ENCODE data around the gene YWHAH.

Gene YWHAH

GRCh38 chr22:31943978-31944699, at the start of gene YWHAH:
TSS of gene YWHAH (plus strand) at chr22:31944535. CDS start at chr22:31944734, 199 bp downstream.
- DNase-seq (ENCODE audit: low spot score), result peak; percentile 90
- Mint-ChIP-seq H3K4me3 (peak within 1 kb of the TSS; percentile 94), H3K36me3 (ENCODE audit: low read depth) (peaks cover 15% of the 10 kb centered on the region), H3K9me3 (no peaks in the 10 kb centered on the region), H3K27me3 (ENCODE audit: low read depth) (no peaks in the 10 kb centered on the region), H3K27ac (peak within 1 kb of the TSS; percentile 97), H3K4me1 (ENCODE audit: low read depth) (peaks cover 12% of the 10 kb centered on the region)

GRCh38 chr22:31895411-31896123, 48.8 kb upstream of the YWHAH start:
- no peak for DNase-seq (ENCODE audit: low spot score)
- Mint-ChIP-seq H3K27ac (no peak overlapping the region), H3K4me3 (no peak overlapping the region), H3K4me1 (ENCODE audit: low read depth) (peaks cover 4% of the 10 kb centered on the region), H3K27me3 (ENCODE audit: low read depth) (no peaks in the 10 kb centered on the region), H3K36me3 (ENCODE audit: low read depth) (peaks cover 6% of the 10 kb centered on the region), H3K9me3 (no peaks in the 10 kb centered on the region)

DNA sequence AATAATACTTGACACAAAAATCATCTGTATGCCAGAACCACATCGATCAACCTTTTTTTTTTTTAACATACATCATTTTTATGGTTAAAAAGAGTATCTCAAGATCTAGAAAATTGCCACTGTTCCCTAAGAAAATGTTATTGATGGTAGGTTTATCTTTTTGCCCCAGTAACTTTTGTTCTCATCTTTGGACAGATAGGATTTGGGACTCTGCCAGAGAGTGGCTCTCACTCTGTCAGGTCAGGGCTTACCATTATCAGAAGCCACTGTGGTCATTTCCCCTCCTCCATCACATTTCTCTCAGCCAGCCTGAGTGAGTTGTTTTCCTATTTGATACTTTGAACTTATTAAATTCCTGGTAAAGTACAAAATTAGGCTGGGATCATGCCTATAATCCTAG, 47.9 kb upstream of the YWHAH start:
- Mint-ChIP-seq H3K27me3 (ENCODE audit: low read depth) (no peaks in the 10 kb centered on the region), H3K4me1 (ENCODE audit: low read depth) (no peaks in the 10 kb centered on the region), H3K27ac (no peak overlapping the region), H3K9me3 (no peaks in the 10 kb centered on the region), H3K4me3 (no peak overlapping the region), H3K36me3 (ENCODE audit: low read depth) (peaks cover 6% of the 10 kb centered on the region)
- DNase-seq (ENCODE audit: low spot score), result no peak

DNA sequence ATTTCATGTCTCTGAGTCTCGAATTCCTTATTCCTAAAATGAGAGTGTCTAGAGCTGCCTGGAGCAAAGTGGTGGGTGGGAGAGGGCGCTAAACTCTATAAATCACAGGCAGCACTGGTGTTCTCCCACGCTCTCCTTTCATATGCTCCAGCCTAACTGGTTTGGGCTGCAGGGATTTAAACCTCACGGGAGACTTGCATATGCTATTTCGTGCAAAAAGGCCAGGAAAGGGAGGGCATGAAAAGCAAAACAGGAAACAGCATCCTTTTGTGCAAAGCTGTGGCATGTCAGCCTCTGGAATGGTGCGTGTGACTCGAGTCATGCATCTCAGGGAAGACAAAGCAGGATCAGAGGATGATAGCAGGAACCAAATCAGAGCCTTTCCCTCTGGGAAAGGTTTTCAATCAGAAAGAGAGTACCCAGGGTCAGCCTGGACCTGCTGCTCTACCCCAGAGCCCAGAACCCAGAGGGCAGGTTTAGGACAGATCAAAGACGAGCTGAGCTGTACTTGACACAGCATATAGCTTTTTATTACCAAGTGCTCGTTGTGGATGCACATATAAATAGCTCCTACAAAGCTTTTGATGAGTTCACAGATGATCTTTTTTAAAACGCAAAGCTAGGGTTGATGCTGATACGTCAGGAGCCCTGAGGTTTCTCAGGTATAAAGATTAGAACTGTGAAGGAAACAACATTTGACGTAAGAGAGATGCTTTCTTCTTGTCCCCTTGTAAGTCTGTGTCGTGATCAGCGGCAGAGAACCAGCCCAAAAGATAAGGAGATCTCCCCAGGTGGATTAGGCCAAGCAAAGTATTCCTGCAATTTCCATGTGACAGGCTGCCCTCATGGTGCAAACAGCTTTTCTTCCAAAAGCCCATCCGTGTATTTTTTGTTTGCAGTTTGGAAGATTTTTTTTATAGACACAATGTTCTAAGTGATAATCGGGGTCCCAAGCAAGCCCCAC, 46.2 kb upstream of the YWHAH start:
- Mint-ChIP-seq H3K4me1 (ENCODE audit: low read depth) (no peaks in the 10 kb centered on the region), H3K4me3 (no peak overlapping the region), H3K36me3 (ENCODE audit: low read depth) (peaks cover 5% of the 10 kb centered on the region), H3K9me3 (no peaks in the 10 kb centered on the region), H3K27ac (no peak overlapping the region), H3K27me3 (ENCODE audit: low read depth) (no peaks in the 10 kb centered on the region)
- no peak for DNase-seq (ENCODE audit: low spot score)

DNA sequence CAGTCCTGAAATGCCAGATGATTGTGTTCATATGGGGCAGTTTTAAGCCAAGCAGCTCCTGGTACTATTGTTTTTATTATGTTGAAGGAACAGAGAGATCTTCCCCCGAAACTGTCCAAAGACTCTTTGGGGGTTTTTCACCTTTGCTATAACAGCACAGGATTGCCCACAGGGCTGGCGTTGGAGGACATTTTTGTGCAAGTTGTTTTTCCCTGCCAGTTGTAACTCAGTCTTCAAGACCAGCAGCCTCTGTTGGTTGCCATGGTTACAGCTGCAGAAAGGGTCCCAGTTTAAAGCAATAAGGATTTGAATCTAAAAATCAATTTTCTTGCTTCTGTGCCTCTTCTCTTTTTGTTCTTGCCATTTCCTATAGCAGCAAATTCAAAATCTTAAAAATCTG, 45.4 kb upstream of the YWHAH start:
- no peaks in the 10 kb centered on the region for H3K4me1 Mint-ChIP-seq (ENCODE audit: low read depth)
- H3K4me3 Mint-ChIP-seq, result no peak overlapping the region
- H3K27me3 Mint-ChIP-seq (ENCODE audit: low read depth), result no peaks in the 10 kb centered on the region
- H3K36me3 Mint-ChIP-seq (ENCODE audit: low read depth), result peaks cover 7% of the 10 kb centered on the region
- no peak overlapping the region for H3K27ac Mint-ChIP-seq
- H3K9me3 Mint-ChIP-seq, result no peaks in the 10 kb centered on the region
- DNase-seq (ENCODE audit: low spot score), result no peak

- no peaks in the 10 kb centered on the region for H3K4me1 Mint-ChIP-seq (ENCODE audit: low read depth)
- no peaks in the 10 kb centered on the region for H3K27me3 Mint-ChIP-seq (ENCODE audit: low read depth)
- DNase-seq (ENCODE audit: low spot score), result no peak
- H3K27ac Mint-ChIP-seq, result no peak overlapping the region
- no peaks in the 10 kb centered on the region for H3K9me3 Mint-ChIP-seq
- H3K36me3 Mint-ChIP-seq (ENCODE audit: low read depth), result peaks cover 7% of the 10 kb centered on the region
- no peak overlapping the region for H3K4me3 Mint-ChIP-seq
These were observed 44.7 kb upstream of the YWHAH start for GRCh38 chr22:31899669-31900068.

DNA sequence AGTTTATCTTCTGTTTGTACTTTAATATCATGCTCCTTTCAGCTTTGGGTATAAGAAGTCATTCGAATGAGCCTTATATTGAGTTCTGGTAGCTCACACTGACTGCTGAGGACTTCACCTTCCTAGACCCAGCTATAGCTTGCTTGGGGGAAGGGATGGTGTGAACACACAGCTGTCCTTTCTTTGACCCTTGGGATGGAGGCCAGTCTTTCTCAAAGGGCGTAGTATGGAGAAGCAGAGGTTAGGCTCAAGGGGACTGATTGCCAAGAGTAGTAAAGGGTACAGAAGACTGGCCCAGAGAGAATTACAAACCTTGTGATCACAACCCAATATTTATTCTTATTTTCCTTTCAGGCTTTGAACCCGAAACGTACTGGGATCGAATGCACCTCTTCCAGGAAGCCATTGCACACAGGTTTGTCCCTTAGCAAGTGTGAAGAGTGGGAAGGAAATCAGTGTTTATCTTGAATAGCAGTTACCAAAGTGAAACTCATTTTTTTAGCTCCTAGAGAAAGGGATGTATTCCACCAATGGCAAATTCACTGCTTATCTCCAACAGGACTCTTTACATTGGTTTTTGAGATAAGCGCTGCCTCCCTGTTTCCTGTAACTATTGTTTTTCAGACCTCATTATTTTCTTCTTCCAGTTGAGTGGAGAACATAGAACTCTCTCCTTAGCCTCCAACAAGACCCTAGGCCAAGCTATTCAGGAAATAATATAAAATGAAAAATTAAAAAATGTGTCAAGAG, 42.8 kb upstream of the YWHAH start:
- peaks cover 2% of the 10 kb centered on the region for H3K36me3 Mint-ChIP-seq (ENCODE audit: low read depth)
- H3K4me1 Mint-ChIP-seq (ENCODE audit: low read depth), result no peaks in the 10 kb centered on the region
- no peaks in the 10 kb centered on the region for H3K27me3 Mint-ChIP-seq (ENCODE audit: low read depth)
- H3K27ac Mint-ChIP-seq, result no peak overlapping the region
- no peaks in the 10 kb centered on the region for H3K9me3 Mint-ChIP-seq
- no peak for DNase-seq (ENCODE audit: low spot score)
- no peak overlapping the region for H3K4me3 Mint-ChIP-seq

DNA sequence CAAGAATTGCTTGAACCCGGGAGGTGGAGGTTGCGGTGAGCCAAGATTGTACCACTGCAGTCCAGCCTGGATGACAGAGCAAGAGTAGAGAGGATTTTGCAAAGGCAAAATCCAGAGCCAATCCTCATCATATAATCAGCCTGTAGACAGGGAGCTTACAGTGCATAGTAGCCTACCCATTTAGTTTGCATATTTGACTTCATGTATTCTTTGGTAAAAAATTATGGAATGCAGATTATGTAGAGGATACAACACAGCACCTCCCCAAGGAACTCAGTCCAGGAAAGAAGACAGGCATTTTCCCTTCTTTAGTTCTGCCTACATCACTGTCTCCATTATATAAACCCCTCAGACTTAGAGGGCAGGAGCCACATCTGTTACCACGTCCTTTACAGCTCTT, 39.7 kb upstream of the YWHAH start:
- no peaks in the 10 kb centered on the region for H3K9me3 Mint-ChIP-seq
- no peaks in the 10 kb centered on the region for H3K4me1 Mint-ChIP-seq (ENCODE audit: low read depth)
- no peak for DNase-seq (ENCODE audit: low spot score)
- H3K36me3 Mint-ChIP-seq (ENCODE audit: low read depth), result peaks cover 8% of the 10 kb centered on the region
- no peaks in the 10 kb centered on the region for H3K27me3 Mint-ChIP-seq (ENCODE audit: low read depth)
- H3K4me3 Mint-ChIP-seq, result no peak overlapping the region
- H3K27ac Mint-ChIP-seq, result no peak overlapping the region

GRCh38 chr22:31905356-31905755, 39.0 kb upstream of the YWHAH start:
- H3K36me3 Mint-ChIP-seq (ENCODE audit: low read depth), result peaks cover 9% of the 10 kb centered on the region
- no peak overlapping the region for H3K27ac Mint-ChIP-seq
- H3K9me3 Mint-ChIP-seq, result no peaks in the 10 kb centered on the region
- DNase-seq (ENCODE audit: low spot score), result no peak
- H3K27me3 Mint-ChIP-seq (ENCODE audit: low read depth), result no peaks in the 10 kb centered on the region
- H3K4me3 Mint-ChIP-seq, result no peak overlapping the region
- no peaks in the 10 kb centered on the region for H3K4me1 Mint-ChIP-seq (ENCODE audit: low read depth)

GRCh38 chr22:31906086-31906485, 38.2 kb upstream of the YWHAH start:
- DNase-seq (ENCODE audit: low spot score), result no peak
- no peaks in the 10 kb centered on the region for H3K4me1 Mint-ChIP-seq (ENCODE audit: low read depth)
- H3K9me3 Mint-ChIP-seq, result no peaks in the 10 kb centered on the region

GRCh38 chr22:31906569-31906968, 37.8 kb upstream of the YWHAH start:
- no peaks in the 10 kb centered on the region for H3K9me3 Mint-ChIP-seq
- H3K4me1 Mint-ChIP-seq (ENCODE audit: low read depth), result no peaks in the 10 kb centered on the region
- H3K27ac Mint-ChIP-seq, result no peak overlapping the region
- DNase-seq (ENCODE audit: low spot score), result no peak
- H3K4me3 Mint-ChIP-seq, result no peak overlapping the region
- H3K27me3 Mint-ChIP-seq (ENCODE audit: low read depth), result no peaks in the 10 kb centered on the region
- H3K36me3 Mint-ChIP-seq (ENCODE audit: low read depth), result peaks cover 11% of the 10 kb centered on the region

More at GRCh38 chr22:31906086-31906485, 38.2 kb upstream of the YWHAH start:
- Mint-ChIP-seq H3K36me3 (ENCODE audit: low read depth) (peaks cover 11% of the 10 kb centered on the region), H3K4me3 (no peak overlapping the region), H3K27ac (no peak overlapping the region), H3K27me3 (ENCODE audit: low read depth) (no peaks in the 10 kb centered on the region)

DNA sequence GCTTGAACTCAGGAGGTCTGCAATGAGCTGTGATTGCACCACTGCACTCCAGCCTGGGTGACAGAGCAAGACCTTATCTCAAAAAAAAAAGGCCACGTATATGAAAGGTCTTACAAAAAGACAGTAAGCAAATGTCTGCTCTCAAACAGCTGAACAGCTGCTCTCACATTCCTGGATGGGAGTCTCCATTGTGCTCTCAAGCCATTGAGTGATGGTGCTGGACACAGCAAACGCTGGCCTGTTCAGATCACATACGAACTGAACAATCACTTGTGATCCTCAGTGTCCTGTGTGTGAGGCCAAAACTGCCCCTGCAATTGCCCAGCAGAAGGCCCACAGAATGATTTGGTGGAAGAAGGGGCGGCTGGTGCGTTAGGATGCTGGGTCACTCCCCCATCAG, 34.4 kb upstream of the YWHAH start:
- H3K27me3 Mint-ChIP-seq (ENCODE audit: low read depth), result no peaks in the 10 kb centered on the region
- H3K27ac Mint-ChIP-seq, result no peak overlapping the region
- no peak for DNase-seq (ENCODE audit: low spot score)

GRCh38 chr22:31911565-31912406, 32.5 kb upstream of the YWHAH start:
- no peaks in the 10 kb centered on the region for H3K27me3 Mint-ChIP-seq (ENCODE audit: low read depth)
- no peak overlapping the region for H3K27ac Mint-ChIP-seq
- H3K9me3 Mint-ChIP-seq, result no peaks in the 10 kb centered on the region
- H3K4me1 Mint-ChIP-seq (ENCODE audit: low read depth), result no peaks in the 10 kb centered on the region
- DNase-seq (ENCODE audit: low spot score), result no peak
- peaks cover 9% of the 10 kb centered on the region for H3K36me3 Mint-ChIP-seq (ENCODE audit: low read depth)
- no peak overlapping the region for H3K4me3 Mint-ChIP-seq

More for the DNA sequence above, 34.4 kb upstream of the YWHAH start:
- H3K4me1 Mint-ChIP-seq (ENCODE audit: low read depth), result no peaks in the 10 kb centered on the region
- peaks cover 9% of the 10 kb centered on the region for H3K36me3 Mint-ChIP-seq (ENCODE audit: low read depth)
- H3K9me3 Mint-ChIP-seq, result no peaks in the 10 kb centered on the region
- H3K4me3 Mint-ChIP-seq, result no peak overlapping the region

Measured in T-helper 2 cell treated with Interferon-gamma antibody and Interleukin-4, amounts not matched to agents 5 μg/mL and 100 μg/mL, for 36 hours (primary cell).